PC-9 (cell line): ENCODE data around the gene RCOR1.

ENCODE experiments used
- EZH2 ChIP-seq: fragments of 200-600 bp; sonication (generic); IDR thresholded peaks from 2 replicates; pipeline ENCODE4 v1.8.0; 2017; ENCODE audit warnings: antibody characterized with exemption, low read depth
- TF ChIP-seq, protein P1 (sequence below): fragments of 200-600 bp; sonication (generic); conservative IDR thresholded peaks from 2 replicates; pipeline ENCODE4 v1.6.1; 2017; ENCODE audit warnings: mixed run types, antibody characterized with exemption, mild to moderate bottlenecking, moderate library complexity

DNA sequence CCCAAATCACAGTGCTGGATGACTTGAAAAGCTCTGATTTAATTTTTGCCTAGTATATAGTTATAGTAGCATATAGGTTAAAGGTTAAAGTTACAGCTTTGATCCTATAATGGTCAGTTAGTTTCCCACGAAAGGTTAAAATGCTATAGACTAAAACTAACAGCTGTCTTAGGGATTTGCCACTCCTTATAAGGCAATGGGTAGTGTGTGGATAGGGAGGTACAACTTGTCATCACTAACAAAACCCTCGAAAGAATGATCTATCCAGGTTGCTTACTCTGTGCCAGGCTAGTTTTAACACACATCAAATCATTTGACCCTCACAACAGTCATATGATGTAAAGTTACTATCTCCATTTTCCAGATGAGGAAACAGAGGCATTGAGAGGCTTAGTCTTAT lies 11.7 kb downstream of the RCOR1 start:
- no peak for TF ChIP-seq EZH2
- TF ChIP-seq, protein P1, sequence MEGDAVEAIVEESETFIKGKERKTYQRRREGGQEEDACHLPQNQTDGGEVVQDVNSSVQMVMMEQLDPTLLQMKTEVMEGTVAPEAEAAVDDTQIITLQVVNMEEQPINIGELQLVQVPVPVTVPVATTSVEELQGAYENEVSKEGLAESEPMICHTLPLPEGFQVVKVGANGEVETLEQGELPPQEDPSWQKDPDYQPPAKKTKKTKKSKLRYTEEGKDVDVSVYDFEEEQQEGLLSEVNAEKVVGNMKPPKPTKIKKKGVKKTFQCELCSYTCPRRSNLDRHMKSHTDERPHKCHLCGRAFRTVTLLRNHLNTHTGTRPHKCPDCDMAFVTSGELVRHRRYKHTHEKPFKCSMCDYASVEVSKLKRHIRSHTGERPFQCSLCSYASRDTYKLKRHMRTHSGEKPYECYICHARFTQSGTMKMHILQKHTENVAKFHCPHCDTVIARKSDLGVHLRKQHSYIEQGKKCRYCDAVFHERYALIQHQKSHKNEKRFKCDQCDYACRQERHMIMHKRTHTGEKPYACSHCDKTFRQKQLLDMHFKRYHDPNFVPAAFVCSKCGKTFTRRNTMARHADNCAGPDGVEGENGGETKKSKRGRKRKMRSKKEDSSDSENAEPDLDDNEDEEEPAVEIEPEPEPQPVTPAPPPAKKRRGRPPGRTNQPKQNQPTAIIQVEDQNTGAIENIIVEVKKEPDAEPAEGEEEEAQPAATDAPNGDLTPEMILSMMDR: no peak
